Measurements from ENCODE around the gene RNF19B. TPM values are rescaled to one million over a fixed set of nuclear protein-coding genes. Genes with fewer than 3 reads are reported as not detected.

Gene RNF19B
- total and polyA plus RNA-seq, 2 of the 8 experiments (the other 6 are each of a cell fraction or from before 2014, with no cell fraction given) = 9.2 to 11.2 TPM

DNA sequence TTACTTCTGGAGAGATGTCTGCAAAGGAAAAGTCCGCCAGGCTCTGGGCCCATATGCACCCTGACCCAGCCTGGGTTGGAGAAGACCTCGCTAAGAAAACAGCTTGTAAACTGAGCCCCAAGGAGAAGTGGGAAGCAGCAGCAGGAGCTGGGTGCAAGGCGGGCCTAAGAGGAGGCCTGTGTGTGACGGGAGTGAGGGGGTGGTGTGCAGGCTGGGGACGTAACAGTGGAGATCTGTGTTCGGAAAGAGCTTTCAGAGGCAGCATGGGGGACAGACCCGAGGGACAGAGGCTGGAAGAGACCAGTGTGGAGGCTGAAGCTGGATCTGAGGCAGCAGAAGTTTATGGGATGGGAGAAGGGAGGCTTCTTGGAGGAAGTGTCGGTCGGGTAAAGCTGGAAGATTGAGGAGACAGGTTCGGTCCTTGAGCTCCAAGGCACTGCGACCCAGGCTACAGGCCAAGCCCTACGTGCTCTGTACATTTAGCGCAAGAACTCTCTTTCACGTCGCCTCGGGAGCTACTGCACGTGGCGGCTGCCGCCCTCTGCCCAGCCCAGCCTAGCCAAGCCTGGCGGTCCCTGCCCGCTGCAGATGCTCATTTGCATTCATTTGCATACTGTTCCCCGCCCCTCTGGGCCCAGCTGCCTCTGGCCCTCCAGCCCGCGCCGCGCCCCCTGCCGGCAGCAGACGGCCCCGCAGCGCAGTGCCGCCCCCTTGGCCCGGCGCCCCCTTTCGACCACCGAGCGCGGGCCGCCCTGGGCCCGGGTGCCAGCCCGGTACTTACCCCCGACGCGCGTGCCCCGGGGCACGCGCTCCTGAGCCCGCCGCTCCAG, 72.0 kb downstream of the RNF19B start (continued):
- TF ChIP-seq NRF1 (IDR thresholded peaks at IDR 0.05; ENCODE audit: low read depth, low read length) (0 out of 2 replicates have a peak, but pooled peaks have one; percentile 2), RFX5 (IDR thresholded peaks at IDR 0.05; ENCODE audit: borderline replicate concordance, low read depth, low read length) (no peak), RXRA (IDR thresholded peaks at IDR 0.05; ENCODE audit: insufficient read depth, low read depth, low read length) (no peak), TAF1 (IDR thresholded peaks at IDR 0.05; ENCODE audit: low read depth, low read length) (peak; percentile 14; the same call in 1 of the 2 replicates), YY1 (IDR thresholded peaks at IDR 0.05; ENCODE audit: low read depth, low read length) (peak; percentile 25; the same call in 1 of the 2 replicates), ASH2L (IDR thresholded peaks at IDR 0.05; ENCODE audit: low read length) (no peak), KDM5A (IDR thresholded peaks at IDR 0.05; ENCODE audit: low read length) (no peak), EGR1 (IDR thresholded peaks at IDR 0.05; ENCODE audit: borderline replicate concordance, low read depth, low read length) (no peak), GTF2F1 (IDR thresholded peaks at IDR 0.05; ENCODE audit: borderline replicate concordance, low read depth, low read length) (peak; percentile 9; the same call in 1 of the 2 replicates), SP2 (IDR thresholded peaks at IDR 0.05; ENCODE audit: low read length) (no peak)
- TF ChIP-seq, protein P1, sequence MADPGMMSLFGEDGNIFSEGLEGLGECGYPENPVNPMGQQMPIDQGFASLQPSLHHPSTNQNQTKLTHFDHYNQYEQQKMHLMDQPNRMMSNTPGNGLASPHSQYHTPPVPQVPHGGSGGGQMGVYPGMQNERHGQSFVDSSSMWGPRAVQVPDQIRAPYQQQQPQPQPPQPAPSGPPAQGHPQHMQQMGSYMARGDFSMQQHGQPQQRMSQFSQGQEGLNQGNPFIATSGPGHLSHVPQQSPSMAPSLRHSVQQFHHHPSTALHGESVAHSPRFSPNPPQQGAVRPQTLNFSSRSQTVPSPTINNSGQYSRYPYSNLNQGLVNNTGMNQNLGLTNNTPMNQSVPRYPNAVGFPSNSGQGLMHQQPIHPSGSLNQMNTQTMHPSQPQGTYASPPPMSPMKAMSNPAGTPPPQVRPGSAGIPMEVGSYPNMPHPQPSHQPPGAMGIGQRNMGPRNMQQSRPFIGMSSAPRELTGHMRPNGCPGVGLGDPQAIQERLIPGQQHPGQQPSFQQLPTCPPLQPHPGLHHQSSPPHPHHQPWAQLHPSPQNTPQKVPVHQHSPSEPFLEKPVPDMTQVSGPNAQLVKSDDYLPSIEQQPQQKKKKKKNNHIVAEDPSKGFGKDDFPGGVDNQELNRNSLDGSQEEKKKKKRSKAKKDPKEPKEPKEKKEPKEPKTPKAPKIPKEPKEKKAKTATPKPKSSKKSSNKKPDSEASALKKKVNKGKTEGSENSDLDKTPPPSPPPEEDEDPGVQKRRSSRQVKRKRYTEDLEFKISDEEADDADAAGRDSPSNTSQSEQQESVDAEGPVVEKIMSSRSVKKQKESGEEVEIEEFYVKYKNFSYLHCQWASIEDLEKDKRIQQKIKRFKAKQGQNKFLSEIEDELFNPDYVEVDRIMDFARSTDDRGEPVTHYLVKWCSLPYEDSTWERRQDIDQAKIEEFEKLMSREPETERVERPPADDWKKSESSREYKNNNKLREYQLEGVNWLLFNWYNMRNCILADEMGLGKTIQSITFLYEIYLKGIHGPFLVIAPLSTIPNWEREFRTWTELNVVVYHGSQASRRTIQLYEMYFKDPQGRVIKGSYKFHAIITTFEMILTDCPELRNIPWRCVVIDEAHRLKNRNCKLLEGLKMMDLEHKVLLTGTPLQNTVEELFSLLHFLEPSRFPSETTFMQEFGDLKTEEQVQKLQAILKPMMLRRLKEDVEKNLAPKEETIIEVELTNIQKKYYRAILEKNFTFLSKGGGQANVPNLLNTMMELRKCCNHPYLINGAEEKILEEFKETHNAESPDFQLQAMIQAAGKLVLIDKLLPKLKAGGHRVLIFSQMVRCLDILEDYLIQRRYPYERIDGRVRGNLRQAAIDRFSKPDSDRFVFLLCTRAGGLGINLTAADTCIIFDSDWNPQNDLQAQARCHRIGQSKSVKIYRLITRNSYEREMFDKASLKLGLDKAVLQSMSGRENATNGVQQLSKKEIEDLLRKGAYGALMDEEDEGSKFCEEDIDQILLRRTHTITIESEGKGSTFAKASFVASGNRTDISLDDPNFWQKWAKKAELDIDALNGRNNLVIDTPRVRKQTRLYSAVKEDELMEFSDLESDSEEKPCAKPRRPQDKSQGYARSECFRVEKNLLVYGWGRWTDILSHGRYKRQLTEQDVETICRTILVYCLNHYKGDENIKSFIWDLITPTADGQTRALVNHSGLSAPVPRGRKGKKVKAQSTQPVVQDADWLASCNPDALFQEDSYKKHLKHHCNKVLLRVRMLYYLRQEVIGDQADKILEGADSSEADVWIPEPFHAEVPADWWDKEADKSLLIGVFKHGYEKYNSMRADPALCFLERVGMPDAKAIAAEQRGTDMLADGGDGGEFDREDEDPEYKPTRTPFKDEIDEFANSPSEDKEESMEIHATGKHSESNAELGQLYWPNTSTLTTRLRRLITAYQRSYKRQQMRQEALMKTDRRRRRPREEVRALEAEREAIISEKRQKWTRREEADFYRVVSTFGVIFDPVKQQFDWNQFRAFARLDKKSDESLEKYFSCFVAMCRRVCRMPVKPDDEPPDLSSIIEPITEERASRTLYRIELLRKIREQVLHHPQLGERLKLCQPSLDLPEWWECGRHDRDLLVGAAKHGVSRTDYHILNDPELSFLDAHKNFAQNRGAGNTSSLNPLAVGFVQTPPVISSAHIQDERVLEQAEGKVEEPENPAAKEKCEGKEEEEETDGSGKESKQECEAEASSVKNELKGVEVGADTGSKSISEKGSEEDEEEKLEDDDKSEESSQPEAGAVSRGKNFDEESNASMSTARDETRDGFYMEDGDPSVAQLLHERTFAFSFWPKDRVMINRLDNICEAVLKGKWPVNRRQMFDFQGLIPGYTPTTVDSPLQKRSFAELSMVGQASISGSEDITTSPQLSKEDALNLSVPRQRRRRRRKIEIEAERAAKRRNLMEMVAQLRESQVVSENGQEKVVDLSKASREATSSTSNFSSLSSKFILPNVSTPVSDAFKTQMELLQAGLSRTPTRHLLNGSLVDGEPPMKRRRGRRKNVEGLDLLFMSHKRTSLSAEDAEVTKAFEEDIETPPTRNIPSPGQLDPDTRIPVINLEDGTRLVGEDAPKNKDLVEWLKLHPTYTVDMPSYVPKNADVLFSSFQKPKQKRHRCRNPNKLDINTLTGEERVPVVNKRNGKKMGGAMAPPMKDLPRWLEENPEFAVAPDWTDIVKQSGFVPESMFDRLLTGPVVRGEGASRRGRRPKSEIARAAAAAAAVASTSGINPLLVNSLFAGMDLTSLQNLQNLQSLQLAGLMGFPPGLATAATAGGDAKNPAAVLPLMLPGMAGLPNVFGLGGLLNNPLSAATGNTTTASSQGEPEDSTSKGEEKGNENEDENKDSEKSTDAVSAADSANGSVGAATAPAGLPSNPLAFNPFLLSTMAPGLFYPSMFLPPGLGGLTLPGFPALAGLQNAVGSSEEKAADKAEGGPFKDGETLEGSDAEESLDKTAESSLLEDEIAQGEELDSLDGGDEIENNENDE (IDR thresholded peaks at IDR 0.05; ENCODE audit: insufficient replicate concordance, low read length) = no peak
